ENCODE data around the gene EREG. TPM values are rescaled to one million over a fixed set of nuclear protein-coding genes. Genes with fewer than 3 reads are reported as not detected.
A peak's percentile ranks its signal among the peaks of the same experiment; 100 is the strongest.

The EREG gene
- total RNA-seq, 2 experiments from 2014 or later, result not detected

- POLR2A ChIA-PET, result no interaction called here
Observed at GRCh38 chr4:74368596-74368995, 3.7 kb downstream of the EREG start.

DNA sequence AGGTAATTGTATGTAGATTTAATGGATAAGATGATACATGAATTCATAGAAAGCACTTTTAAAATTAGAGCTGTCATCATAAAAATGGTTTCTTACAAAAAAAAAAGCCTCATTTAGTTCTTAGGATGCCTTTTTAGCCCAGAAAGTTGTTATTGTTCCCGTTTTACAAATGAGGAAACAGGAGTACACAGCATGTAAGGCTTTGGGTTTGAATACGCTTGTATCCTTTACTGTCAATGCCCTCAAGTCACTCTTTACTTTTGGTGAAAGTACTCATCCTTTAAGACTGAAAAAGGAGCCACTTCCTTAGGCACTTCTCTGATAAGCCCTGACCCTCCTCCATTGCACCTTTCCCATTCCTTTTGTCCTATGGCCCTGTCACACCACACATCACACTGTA is 4.9 kb downstream of the EREG start:
- Histone ChIP-seq H3K4me2 (ENCODE audit: low read length) (no peak overlapping the region), H3K9me2 (ENCODE audit: insufficient read depth, low read length) (no peaks in the 10 kb centered on the region), H3K4me3 (ENCODE audit: low read depth, low read length, poor library complexity, severe bottlenecking) (no peak overlapping the region), H2AFZ (ENCODE audit: low read length) (no peak overlapping the region), H3K9me3 (ENCODE audit: low read length) (no peaks in the 10 kb centered on the region), H3K27ac (ENCODE audit: low read depth, low read length, poor library complexity, severe bottlenecking) (no peak overlapping the region), H3K36me3 (ENCODE audit: insufficient read depth, low read length) (no peaks in the 10 kb centered on the region), H3K4me1 (ENCODE audit: insufficient read depth, low read length, poor library complexity, severe bottlenecking) (no peaks in the 10 kb centered on the region), H3K79me2 (ENCODE audit: insufficient read depth, low read depth, low read length) (no peaks in the 10 kb centered on the region), H4K20me1 (ENCODE audit: insufficient read depth, low read length) (no peaks in the 10 kb centered on the region)
- DNase-seq (ENCODE audit: low spot score), result no peak
- ChIA-PET POLR2A (no interaction called here), CTCF (ENCODE audit: unreplicated experiment) (no interaction called here)
- no peak for TF ChIP-seq EZH2phosphoT487 (IDR thresholded peaks at IDR 0.05; ENCODE audit: borderline replicate concordance, low read depth, low read length)
- TF ChIP-seq, protein P1, sequence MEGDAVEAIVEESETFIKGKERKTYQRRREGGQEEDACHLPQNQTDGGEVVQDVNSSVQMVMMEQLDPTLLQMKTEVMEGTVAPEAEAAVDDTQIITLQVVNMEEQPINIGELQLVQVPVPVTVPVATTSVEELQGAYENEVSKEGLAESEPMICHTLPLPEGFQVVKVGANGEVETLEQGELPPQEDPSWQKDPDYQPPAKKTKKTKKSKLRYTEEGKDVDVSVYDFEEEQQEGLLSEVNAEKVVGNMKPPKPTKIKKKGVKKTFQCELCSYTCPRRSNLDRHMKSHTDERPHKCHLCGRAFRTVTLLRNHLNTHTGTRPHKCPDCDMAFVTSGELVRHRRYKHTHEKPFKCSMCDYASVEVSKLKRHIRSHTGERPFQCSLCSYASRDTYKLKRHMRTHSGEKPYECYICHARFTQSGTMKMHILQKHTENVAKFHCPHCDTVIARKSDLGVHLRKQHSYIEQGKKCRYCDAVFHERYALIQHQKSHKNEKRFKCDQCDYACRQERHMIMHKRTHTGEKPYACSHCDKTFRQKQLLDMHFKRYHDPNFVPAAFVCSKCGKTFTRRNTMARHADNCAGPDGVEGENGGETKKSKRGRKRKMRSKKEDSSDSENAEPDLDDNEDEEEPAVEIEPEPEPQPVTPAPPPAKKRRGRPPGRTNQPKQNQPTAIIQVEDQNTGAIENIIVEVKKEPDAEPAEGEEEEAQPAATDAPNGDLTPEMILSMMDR (conservative IDR thresholded peaks at IDR 0.05; ENCODE audit: low read length), result no peak
- intact Hi-C loops (cut with micrococcal nuclease; ENCODE audit: unreplicated experiment), result loop anchor here (2.0 kb wide), 2 partner anchors 253 to 305 kb away; no protein-coding TSS in a partner anchor
- no TSS peak for BruUV-seq (replicated peaks)

More at GRCh38 chr4:74368596-74368995, 3.7 kb downstream of the EREG start:
- Histone ChIP-seq H4K20me1 (ENCODE audit: insufficient read depth, low read length) (no peaks in the 10 kb centered on the region), H3K9me3 (ENCODE audit: low read length) (no peaks in the 10 kb centered on the region), H3K36me3 (ENCODE audit: insufficient read depth, low read length) (no peaks in the 10 kb centered on the region), H3K27ac (ENCODE audit: low read depth, low read length, poor library complexity, severe bottlenecking) (no peak overlapping the region), H3K9me2 (ENCODE audit: insufficient read depth, low read length) (no peaks in the 10 kb centered on the region), H3K4me2 (ENCODE audit: low read length) (no peak overlapping the region), H3K4me3 (ENCODE audit: low read depth, low read length, poor library complexity, severe bottlenecking) (no peak overlapping the region), H2AFZ (ENCODE audit: low read length) (no peak overlapping the region), H3K4me1 (ENCODE audit: insufficient read depth, low read length, poor library complexity, severe bottlenecking) (no peaks in the 10 kb centered on the region), H3K79me2 (ENCODE audit: insufficient read depth, low read depth, low read length) (no peaks in the 10 kb centered on the region)
- DNase-seq (ENCODE audit: low spot score), result no peak
- intact Hi-C loops (cut with micrococcal nuclease; ENCODE audit: unreplicated experiment), result no loop called here
- TF ChIP-seq, protein P1 (conservative IDR thresholded peaks at IDR 0.05; ENCODE audit: low read length), result no peak
- no peak for TF ChIP-seq EZH2phosphoT487 (IDR thresholded peaks at IDR 0.05; ENCODE audit: borderline replicate concordance, low read depth, low read length)
- BruUV-seq (replicated peaks), result no TSS peak
- CTCF ChIA-PET (ENCODE audit: unreplicated experiment), result no interaction called here

- POLR2A ChIA-PET, result interaction anchor here (0.6 kb wide), 1 partner anchor 156 kb away, joined by 3 read pairs; no protein-coding TSS in a partner anchor
- intact Hi-C loops (cut with micrococcal nuclease; ENCODE audit: unreplicated experiment), result loop anchor here (2.0 kb wide), 2 partner anchors 252 to 304 kb away; no protein-coding TSS in a partner anchor
Observed at GRCh38 chr4:74370912-74371311, 6.0 kb downstream of the EREG start.

More at GRCh38 chr4:74370912-74371311, 6.0 kb downstream of the EREG start:
- Histone ChIP-seq H2AFZ (ENCODE audit: low read length) (no peak overlapping the region), H3K9me2 (ENCODE audit: insufficient read depth, low read length) (no peaks in the 10 kb centered on the region), H3K36me3 (ENCODE audit: insufficient read depth, low read length) (no peaks in the 10 kb centered on the region), H3K4me3 (ENCODE audit: low read depth, low read length, poor library complexity, severe bottlenecking) (no peak overlapping the region), H4K20me1 (ENCODE audit: insufficient read depth, low read length) (no peaks in the 10 kb centered on the region), H3K27ac (ENCODE audit: low read depth, low read length, poor library complexity, severe bottlenecking) (no peak overlapping the region), H3K9me3 (ENCODE audit: low read length) (no peaks in the 10 kb centered on the region), H3K79me2 (ENCODE audit: insufficient read depth, low read depth, low read length) (no peaks in the 10 kb centered on the region), H3K4me1 (ENCODE audit: insufficient read depth, low read length, poor library complexity, severe bottlenecking) (no peaks in the 10 kb centered on the region), H3K4me2 (ENCODE audit: low read length) (no peak overlapping the region)
- peak; percentile 30 for DNase-seq (ENCODE audit: low spot score)
- no TSS peak for BruUV-seq (replicated peaks)
- TF ChIP-seq, protein P1 (conservative IDR thresholded peaks at IDR 0.05; ENCODE audit: low read length), result peak; percentile 78
- TF ChIP-seq EZH2phosphoT487 (IDR thresholded peaks at IDR 0.05; ENCODE audit: borderline replicate concordance, low read depth, low read length), result no peak
- CTCF ChIA-PET (ENCODE audit: unreplicated experiment), result no interaction called here
